Endothelial cell of umbilical vein (primary cell): ENCODE data around the gene SLC9A9. TPM values are rescaled to one million over a fixed set of nuclear protein-coding genes. Genes with fewer than 3 reads are reported as not detected.

Experiments
- BruUV-seq: library from RNA; stranded (reverse); fragments of 400-500 nt; replicated peaks from 2 replicates; lab custom pipeline; 2021; lab: Mats Ljungman, UMichigan
- CTCF ChIA-PET: fragments of 300-600, 350-600 bp; sonication (Branson Sonifier 250); formaldehyde crosslinking; loops from one replicate; lab custom pipeline; 2021; ENCODE audit warnings: antibody characterized with exemption, inconsistent platforms; lab: Charles Lee
- POLR2A ChIA-PET: fragments of 300-600, 350-600 bp; sonication (Branson Sonifier 250); formaldehyde crosslinking; loops from one replicate; lab custom pipeline; 2021; ENCODE audit warnings: antibody characterized with exemption, inconsistent platforms; lab: Charles Lee
- DNase-seq: peaks from one replicate; pipeline ENCODE4 v3.0.0-alpha.2; 2011; ENCODE audit warnings: low read depth, low spot score
- FAIRE-seq: peaks from 2 replicates; lab custom pipeline; 2011; peaks lifted over from hg19 to GRCh38; lab: Jason Lieb, UNC
- H2AFZ ChIP-seq: 2 replicates; pipeline ENCODE4 v1.6.0; 2012; ENCODE audit warnings: low read depth, low read length, control low read depth, inconsistent platforms
- H3K27ac ChIP-seq: 2 replicates; pipeline ENCODE4 v1.5.1; 2011; ENCODE audit warnings: low read depth, mild to moderate bottlenecking, control low read depth, low read length, moderate library complexity; ENCODE audit not compliant: insufficient read depth
- H3K27me3 ChIP-seq, 2 experiments: 2 replicates each; pipeline versions ENCODE4 v1.6.0 to v1.6.1; 2011; ENCODE audit warnings: low read length in 2 of 2, mixed read lengths in 1 of 2; ENCODE audit not compliant: control insufficient read depth in 2 of 2, insufficient read depth in 2 of 2
- H3K36me3 ChIP-seq, 2 experiments: 2 replicates in 1 of 2; 3 replicates in 1 of 2; pipeline ENCODE4 v1.5.1; 2011; ENCODE audit warnings: low read length in 2 of 2, mild to moderate bottlenecking in 1 of 2, moderate library complexity in 1 of 2; ENCODE audit not compliant: control insufficient read depth in 2 of 2, insufficient read depth in 2 of 2; ENCODE audit errors: extremely low read depth in 1 of 2
- H3K4me1 ChIP-seq: 3 replicates; pipeline ENCODE4 v1.5.1; 2011; ENCODE audit warnings: mild to moderate bottlenecking, low read length; ENCODE audit not compliant: control insufficient read depth, insufficient read depth; ENCODE audit errors: extremely low read depth
- H3K4me2 ChIP-seq: 2 replicates; pipeline ENCODE4 v1.6.1; 2011; ENCODE audit warnings: low read length, control low read depth, mixed read lengths; ENCODE audit not compliant: insufficient read depth
- H3K4me3 ChIP-seq, 3 experiments: fragments of 200-600 bp in 1 of 3; sonication (generic), shearing (Covaris generic) in 1 of 3; replicated peaks in 1 of 3; 2 replicates each; pipeline ENCODE4 v1.5.1; 2011 to 2016; ENCODE audit warnings: control low read depth in 3 of 3, low read length in 3 of 3, mild to moderate bottlenecking in 2 of 3, inconsistent platforms in 1 of 3, low read depth in 1 of 3, moderate library complexity in 1 of 3; ENCODE audit not compliant: insufficient read depth in 1 of 3
- H3K79me2 ChIP-seq: 2 replicates; pipeline ENCODE4 v1.6.0; 2012; ENCODE audit warnings: low read length, inconsistent platforms; ENCODE audit not compliant: control insufficient read depth, insufficient read depth
- H3K9ac ChIP-seq: replicated peaks from 2 replicates; pipeline ENCODE3; 2011; ENCODE audit warnings: low read length, control low read depth; ENCODE audit not compliant: insufficient read depth; ENCODE audit errors: extremely low read depth
- H3K9me1 ChIP-seq: replicated peaks from 3 replicates; pipeline ENCODE4 v1.6.0; 2011; ENCODE audit warnings: mild to moderate bottlenecking, low read length; ENCODE audit not compliant: control insufficient read depth, insufficient read depth; ENCODE audit errors: extremely low read depth
- H3K9me3 ChIP-seq: replicated peaks from 2 replicates; pipeline ENCODE4 v1.5.1; 2012; ENCODE audit warnings: low read length, inconsistent platforms; ENCODE audit not compliant: control insufficient read depth, insufficient read depth
- H4K20me1 ChIP-seq: replicated peaks from 2 replicates; pipeline ENCODE3; 2011; ENCODE audit warnings: mild to moderate bottlenecking, low read length; ENCODE audit not compliant: control insufficient read depth, insufficient read depth; ENCODE audit errors: extremely low read depth
- EZH2 ChIP-seq: IDR thresholded peaks from 2 replicates; pipeline ENCODE4 v1.6.1; 2012; ENCODE audit warnings: borderline replicate concordance, low read depth, mild to moderate bottlenecking, moderate library complexity, low read length, inconsistent platforms; ENCODE audit not compliant: severe bottlenecking
- FOS ChIP-seq: IDR thresholded peaks from 2 replicates; pipeline ENCODE4 v1.6.1; 2011; ENCODE audit warnings: mild to moderate bottlenecking, low read length, moderate library complexity, borderline replicate concordance; ENCODE audit not compliant: insufficient read depth
- GATA2 ChIP-seq: IDR thresholded peaks from 2 replicates; pipeline ENCODE4 v1.7.0; 2011; ENCODE audit warnings: low read depth, mild to moderate bottlenecking, moderate library complexity, mixed read lengths, low read length; ENCODE audit not compliant: insufficient read length, insufficient read depth
- JUN ChIP-seq: IDR thresholded peaks from 2 replicates; pipeline ENCODE4 v1.6.1; 2011; ENCODE audit warnings: borderline replicate concordance, low read depth; ENCODE audit not compliant: insufficient read length, insufficient read depth
- MYC ChIP-seq: IDR thresholded peaks from one replicate; pipeline ENCODE4 v1.6.1; 2011; ENCODE audit warnings: mild to moderate bottlenecking, low read depth, low read length
- POLR2A ChIP-seq: IDR thresholded peaks from 2 replicates; pipeline ENCODE4 v1.6.1; 2012; ENCODE audit warnings: low read depth, mild to moderate bottlenecking, control low read depth, low read length
- POLR2AphosphoS5 ChIP-seq: IDR thresholded peaks from 2 replicates; pipeline ENCODE4 v1.6.1; 2012; ENCODE audit warnings: low read depth, mild to moderate bottlenecking, control low read depth, low read length, moderate library complexity; ENCODE audit not compliant: insufficient read depth
- dilution Hi-C: fragments of 300-500 bp; cut with MboI; formaldehyde crosslinking; loops from one replicate; pipeline ENCODE4 v1.15.0; 2019; ENCODE audit warnings: low sequenced_read_pairs; ENCODE audit not compliant: extremely low pct_ligation_motif_present
- intact Hi-C: fragments of 100-400 bp; cut with micrococcal nuclease; formaldehyde crosslinking; loops from one replicate; pipeline ENCODE4 v1.10.0; 2022
- polyA plus RNA-seq, 4 experiments: library from polyadenylated mRNA; depleted of rRNA in 3 of 4; stranded (reverse) in 3 of 4; unstranded in 1 of 4; fragments of >200 nt; gene quantifications; 2 replicates each; pipeline versions ENCODE4 v1.2.1 to v1.2.3, GENCODE V29; 2011 to 2012; ENCODE audit warnings: missing spikeins in 1 of 4
- total RNA-seq: library from RNA; stranded (reverse); gene quantifications from 2 replicates; pipeline ENCODE4 v1.2.3, GENCODE V29; 2021
- TF ChIP-seq, protein P1 (sequence below): IDR thresholded peaks from 2 replicates; pipeline ENCODE4 v1.6.1; 2011; ENCODE audit not compliant: insufficient read depth, insufficient read length
- TF ChIP-seq, protein P2 (sequence below), 2 donors: IDR thresholded peaks; 1 replicate in 1 of 2; 2 replicates in 1 of 2; pipeline ENCODE4 v1.5.1; 2011; ENCODE audit warnings: low read length in 2 of 2, mild to moderate bottlenecking in 2 of 2, moderate library complexity in 2 of 2, control low read depth in 1 of 2, inconsistent platforms in 1 of 2, low read depth in 1 of 2; ENCODE audit not compliant: insufficient read depth in 1 of 2; ENCODE audit errors: extremely low read depth in 1 of 2

SLC9A9 gene
- total and polyA plus RNA-seq, 2 donors (not counting 3 experiments of a cell fraction or from before 2014, with no cell fraction given): 1.5 to 1.8 TPM

DNA sequence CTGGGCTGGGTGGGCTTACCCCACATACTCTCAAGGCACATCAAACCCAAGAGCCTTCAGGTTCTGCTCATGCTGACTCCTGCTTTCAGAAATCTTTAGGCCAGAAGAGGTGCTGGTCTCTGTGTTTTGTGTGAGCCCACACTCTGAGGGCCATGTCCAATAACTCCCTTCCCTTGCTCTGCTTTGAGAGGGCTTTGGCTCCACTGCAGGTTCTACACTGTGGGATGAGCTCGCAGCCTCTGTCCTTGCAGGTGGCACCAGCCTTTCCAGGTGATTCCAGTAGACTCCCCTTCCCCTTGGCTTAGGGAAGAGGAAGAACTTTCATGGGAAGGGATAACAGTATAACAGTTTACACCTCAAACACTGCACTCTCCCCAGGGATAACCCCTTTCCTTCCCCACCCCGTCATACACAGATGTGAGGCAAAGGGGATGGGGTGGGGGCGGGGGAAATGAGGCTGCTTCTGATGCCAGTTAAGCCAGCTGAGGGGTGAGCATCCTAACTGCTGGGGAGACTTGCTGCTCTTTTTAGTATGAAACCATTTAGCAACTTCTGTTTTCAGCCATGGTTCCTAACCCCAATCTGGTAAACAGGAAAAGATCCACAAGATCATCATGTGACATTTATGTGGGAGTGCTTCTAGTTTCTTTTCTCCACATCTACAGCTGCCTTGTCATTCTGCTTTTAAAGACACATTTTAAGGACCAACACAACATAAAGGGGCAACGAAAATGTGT, 262.4 kb downstream of the SLC9A9 start:
- no peaks in the 10 kb centered on the region for H3K79me2 ChIP-seq
- intact Hi-C loops: no loop called here
- H4K20me1 ChIP-seq: no peaks in the 10 kb centered on the region
- no peaks in the 10 kb centered on the region for H3K36me3 ChIP-seq
- TF ChIP-seq, protein P1, sequence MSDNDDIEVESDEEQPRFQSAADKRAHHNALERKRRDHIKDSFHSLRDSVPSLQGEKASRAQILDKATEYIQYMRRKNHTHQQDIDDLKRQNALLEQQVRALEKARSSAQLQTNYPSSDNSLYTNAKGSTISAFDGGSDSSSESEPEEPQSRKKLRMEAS: no peak
- no peak for TF ChIP-seq POLR2AphosphoS5
- TF ChIP-seq FOS: no peak
- H3K27ac ChIP-seq: no peak overlapping the region
- no peak overlapping the region for H3K4me2 ChIP-seq
- POLR2A ChIA-PET: no interaction called here
- H3K4me1 ChIP-seq: no peaks in the 10 kb centered on the region
- DNase-seq (no peak), FAIRE-seq (no peak)
- H2AFZ ChIP-seq: no peak overlapping the region
- dilution Hi-C loops: no loop called here
- H3K9ac ChIP-seq: no peak overlapping the region
- no peaks in the 10 kb centered on the region for H3K27me3 ChIP-seq
- H3K9me3 ChIP-seq: no peaks in the 10 kb centered on the region
- no peaks in the 10 kb centered on the region for H3K9me1 ChIP-seq
- no TSS peak for BruUV-seq
- H3K4me3 ChIP-seq: no peak overlapping the region
- CTCF ChIA-PET: no interaction called here

DNA sequence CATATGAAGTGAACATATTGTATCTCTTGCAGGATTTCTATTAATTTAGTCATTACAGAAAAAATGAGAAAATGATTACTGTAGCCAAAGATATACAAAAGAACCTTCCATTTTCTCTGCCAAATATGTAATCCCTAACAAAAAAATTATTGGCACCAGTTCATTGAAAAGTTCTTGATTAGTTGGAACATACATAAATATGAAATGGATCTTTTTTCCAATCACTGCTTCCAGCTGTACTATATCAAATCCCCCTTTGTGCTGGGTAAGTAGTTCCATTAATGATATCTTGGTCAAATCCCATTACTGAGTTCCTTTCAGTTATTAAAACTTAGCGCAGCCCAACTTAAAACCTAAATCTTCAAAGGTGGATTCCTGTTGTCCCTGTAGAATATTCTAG, 263.8 kb downstream of the SLC9A9 start:
- no peak overlapping the region for H3K4me3 ChIP-seq
- no peak overlapping the region for H3K4me2 ChIP-seq
- H4K20me1 ChIP-seq: no peaks in the 10 kb centered on the region
- H3K9me3 ChIP-seq: no peaks in the 10 kb centered on the region
- H3K36me3 ChIP-seq: no peaks in the 10 kb centered on the region
- POLR2A ChIA-PET: no interaction called here
- H3K79me2 ChIP-seq: no peaks in the 10 kb centered on the region
- dilution Hi-C loops: no loop called here
- DNase-seq: no peak
- H3K27ac ChIP-seq: no peak overlapping the region
- TF ChIP-seq, protein P2, sequence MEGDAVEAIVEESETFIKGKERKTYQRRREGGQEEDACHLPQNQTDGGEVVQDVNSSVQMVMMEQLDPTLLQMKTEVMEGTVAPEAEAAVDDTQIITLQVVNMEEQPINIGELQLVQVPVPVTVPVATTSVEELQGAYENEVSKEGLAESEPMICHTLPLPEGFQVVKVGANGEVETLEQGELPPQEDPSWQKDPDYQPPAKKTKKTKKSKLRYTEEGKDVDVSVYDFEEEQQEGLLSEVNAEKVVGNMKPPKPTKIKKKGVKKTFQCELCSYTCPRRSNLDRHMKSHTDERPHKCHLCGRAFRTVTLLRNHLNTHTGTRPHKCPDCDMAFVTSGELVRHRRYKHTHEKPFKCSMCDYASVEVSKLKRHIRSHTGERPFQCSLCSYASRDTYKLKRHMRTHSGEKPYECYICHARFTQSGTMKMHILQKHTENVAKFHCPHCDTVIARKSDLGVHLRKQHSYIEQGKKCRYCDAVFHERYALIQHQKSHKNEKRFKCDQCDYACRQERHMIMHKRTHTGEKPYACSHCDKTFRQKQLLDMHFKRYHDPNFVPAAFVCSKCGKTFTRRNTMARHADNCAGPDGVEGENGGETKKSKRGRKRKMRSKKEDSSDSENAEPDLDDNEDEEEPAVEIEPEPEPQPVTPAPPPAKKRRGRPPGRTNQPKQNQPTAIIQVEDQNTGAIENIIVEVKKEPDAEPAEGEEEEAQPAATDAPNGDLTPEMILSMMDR (IDR thresholded peaks at IDR 0.05; ENCODE audit: extremely low read depth in 1 of 2, insufficient read depth in 1 of 2, low read depth in 1 of 2, low read length in 2 of 2): no peak
- TF ChIP-seq POLR2A: no peak
- no peak for TF ChIP-seq MYC
- TF ChIP-seq, protein P1: no peak
- no peak for TF ChIP-seq GATA2
- TF ChIP-seq POLR2AphosphoS5: no peak
- TF ChIP-seq EZH2: no peak
- TF ChIP-seq FOS: no peak
- no peak for TF ChIP-seq JUN
- no peaks in the 10 kb centered on the region for H3K9me1 ChIP-seq
- no peak overlapping the region for H3K9ac ChIP-seq
- BruUV-seq: no TSS peak
- no peaks in the 10 kb centered on the region for H3K4me1 ChIP-seq
- CTCF ChIA-PET: no interaction called here
- intact Hi-C loops: no loop called here
- no peak overlapping the region for H2AFZ ChIP-seq
- no peak for FAIRE-seq
- no peaks in the 10 kb centered on the region for H3K27me3 ChIP-seq
